ENCODE measurements around the gene NGEF. TPM values are rescaled to one million over a fixed set of nuclear protein-coding genes. Genes with fewer than 3 reads are reported as not detected.

Gene NGEF
- total RNA-seq, 1 experiment from 2014 or later: 1.9 TPM

- Histone ChIP-seq H2BK15ac (ENCODE audit: low read depth, low read length) (no peak overlapping the region), H2AFZ (ENCODE audit: low read length) (no peak overlapping the region), H4K20me1 (ENCODE audit: control insufficient read depth, insufficient read depth, insufficient read length) (no peaks in the 10 kb centered on the region), H3K79me1 (ENCODE audit: insufficient read depth, low read depth, low read length, poor library complexity, severe bottlenecking) (no peaks in the 10 kb centered on the region), H2AK5ac (ENCODE audit: insufficient read length, low read length) (no peak overlapping the region), H4K5ac (ENCODE audit: insufficient read length, low read depth, low read length) (no peak overlapping the region), H2BK12ac (ENCODE audit: insufficient read length, low read depth, low read length) (no peak overlapping the region), H3T11ph (ENCODE audit: low read length) (no peak overlapping the region), H3K4me2 (ENCODE audit: insufficient read depth, insufficient read length, low read length) (no peak overlapping the region), H3K4me1 (ENCODE audit: insufficient read depth, low read length) (no peaks in the 10 kb centered on the region), H3K56ac (ENCODE audit: insufficient read length, low read depth, low read length) (no peak overlapping the region), H3K79me2 (ENCODE audit: insufficient read depth, low read length) (no peaks in the 10 kb centered on the region), H2BK120ac (ENCODE audit: low read depth, low read length, poor library complexity, severe bottlenecking) (no peak overlapping the region), H3K27me3 (ENCODE audit: insufficient read depth, low read length) (no peaks in the 10 kb centered on the region), H3K23ac (ENCODE audit: insufficient read length, low read depth, low read length) (no peak overlapping the region), H2BK20ac (ENCODE audit: low read depth, low read length, poor library complexity, severe bottlenecking) (no peak overlapping the region), H4K91ac (ENCODE audit: insufficient read length, low read depth, low read length) (no peak overlapping the region), H3K18ac (ENCODE audit: insufficient read length, low read depth, low read length) (no peak overlapping the region), H3K23me2 (ENCODE audit: insufficient read length, low read depth, low read length, poor library complexity, severe bottlenecking) (no peaks in the 10 kb centered on the region), H3K4ac (ENCODE audit: low read depth, low read length) (no peak overlapping the region), H3K9ac (ENCODE audit: extremely low read depth, insufficient read length, low read length) (no peak overlapping the region), H2BK5ac (ENCODE audit: insufficient read length, low read length) (no peak overlapping the region), H3K9me3 (ENCODE audit: control insufficient read depth, low read depth, low read length) (no peaks in the 10 kb centered on the region), H3K27ac (ENCODE audit: insufficient read length, low read depth, low read length) (no peak overlapping the region), H4K8ac (replicated peaks; ENCODE audit: insufficient read length, low read depth, low read length) (no peak overlapping the region), H3K14ac (ENCODE audit: insufficient read depth, low read length) (no peak overlapping the region)
- peak overlapping the region in 1 of 3 experiments; percentile 13; a peak in 1 of 7 replicates for H3K27ac Mint-ChIP-seq
- H3K36me3 Mint-ChIP-seq (ENCODE audit: insufficient read depth in 1 of 3, low read depth in 3 of 3): no peaks in the 10 kb centered on the region; a peak in 1 of 7 replicates
- H3K27me3 Mint-ChIP-seq (ENCODE audit: low read depth): peaks cover 6% of the 10 kb centered on the region
- no peak overlapping the region for H3K4me3 Mint-ChIP-seq
- DNase-seq: no peak
- no peaks in the 10 kb centered on the region for H3K9me3 Mint-ChIP-seq
- TF ChIP-seq, protein P1, sequence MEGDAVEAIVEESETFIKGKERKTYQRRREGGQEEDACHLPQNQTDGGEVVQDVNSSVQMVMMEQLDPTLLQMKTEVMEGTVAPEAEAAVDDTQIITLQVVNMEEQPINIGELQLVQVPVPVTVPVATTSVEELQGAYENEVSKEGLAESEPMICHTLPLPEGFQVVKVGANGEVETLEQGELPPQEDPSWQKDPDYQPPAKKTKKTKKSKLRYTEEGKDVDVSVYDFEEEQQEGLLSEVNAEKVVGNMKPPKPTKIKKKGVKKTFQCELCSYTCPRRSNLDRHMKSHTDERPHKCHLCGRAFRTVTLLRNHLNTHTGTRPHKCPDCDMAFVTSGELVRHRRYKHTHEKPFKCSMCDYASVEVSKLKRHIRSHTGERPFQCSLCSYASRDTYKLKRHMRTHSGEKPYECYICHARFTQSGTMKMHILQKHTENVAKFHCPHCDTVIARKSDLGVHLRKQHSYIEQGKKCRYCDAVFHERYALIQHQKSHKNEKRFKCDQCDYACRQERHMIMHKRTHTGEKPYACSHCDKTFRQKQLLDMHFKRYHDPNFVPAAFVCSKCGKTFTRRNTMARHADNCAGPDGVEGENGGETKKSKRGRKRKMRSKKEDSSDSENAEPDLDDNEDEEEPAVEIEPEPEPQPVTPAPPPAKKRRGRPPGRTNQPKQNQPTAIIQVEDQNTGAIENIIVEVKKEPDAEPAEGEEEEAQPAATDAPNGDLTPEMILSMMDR (conservative IDR thresholded peaks at IDR 0.05): no peak
- peaks cover 7 to 16% of the 10 kb centered on the region in 2 experiments for H3K4me1 Mint-ChIP-seq
- no CpG with 5 or more reads among the region's 11 CpGs for WGBS (ENCODE audit: extremely low coverage, insufficient read length, low lambda C conversion rate)
Measured at GRCh38 chr2:232951181-232951580, 61.9 kb downstream of the NGEF start.

All from H9 (cell line).